Left renal cortex interstitium (tissue), 4 donors: ENCODE measurements around the gene MOSPD2. TPM values are rescaled to one million over a fixed set of nuclear protein-coding genes. Genes with fewer than 3 reads are reported as not detected.

ENCODE experiments used
- DNase-seq, 4 donors: peaks; one replicate each; pipeline ENCODE4 v3.0.0-alpha.2; 2013; ENCODE audit warnings: low read depth in 4 of 4, low spot score in 2 of 4, missing footprints in 1 of 4
- polyA plus RNA-seq, 4 donors: library from polyadenylated mRNA; unstranded; fragments of 120-200 nt; gene quantifications; one replicate each; pipeline ENCODE4 v1.2.1, GENCODE V29; 2013; ENCODE audit not compliant: insufficient read length in 4 of 4

The MOSPD2 gene
- polyA plus RNA-seq, 4 donors, result 17.1 to 23.8 (median 20.2) TPM

DNA sequence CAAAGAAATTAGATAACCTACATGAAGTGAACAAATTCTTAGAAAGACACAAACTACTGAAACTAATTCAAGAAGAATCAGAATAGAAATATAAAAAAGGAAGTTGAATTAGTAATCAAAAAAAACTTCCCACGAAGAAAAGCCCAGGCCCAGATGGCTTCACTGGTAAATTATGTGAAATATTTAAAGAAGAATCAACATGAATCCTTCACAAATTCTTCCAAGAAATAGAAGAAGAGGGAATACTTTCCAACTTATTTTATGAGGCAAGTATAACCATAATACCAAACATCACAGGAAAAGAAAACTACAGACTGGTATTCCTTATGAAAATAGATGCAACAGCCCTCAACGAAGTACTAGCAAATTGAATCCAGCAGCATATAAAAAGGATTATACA is 30.7 kb downstream of the MOSPD2 start:
- DNase-seq, result no peak

DNA sequence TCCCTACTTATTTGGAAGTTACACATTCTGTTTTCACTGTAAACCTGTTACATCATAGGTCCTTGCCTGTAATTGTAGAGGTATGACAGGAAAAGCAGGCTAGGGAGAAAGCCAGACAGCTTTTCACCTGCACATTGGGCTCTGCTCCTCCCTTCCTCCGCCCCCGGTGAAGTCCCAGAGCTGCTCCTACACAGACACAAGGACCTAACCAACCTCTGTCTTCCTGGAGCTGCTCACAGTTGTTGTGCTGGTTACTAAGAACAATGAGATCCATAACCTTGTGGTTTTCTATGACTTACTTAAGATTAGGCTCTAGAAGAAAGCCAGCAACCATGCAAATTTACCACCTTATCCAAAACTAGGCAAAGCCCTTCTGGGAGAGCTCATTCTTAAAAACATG is 40.0 kb downstream of the MOSPD2 start:
- DNase-seq, result no peak

DNA sequence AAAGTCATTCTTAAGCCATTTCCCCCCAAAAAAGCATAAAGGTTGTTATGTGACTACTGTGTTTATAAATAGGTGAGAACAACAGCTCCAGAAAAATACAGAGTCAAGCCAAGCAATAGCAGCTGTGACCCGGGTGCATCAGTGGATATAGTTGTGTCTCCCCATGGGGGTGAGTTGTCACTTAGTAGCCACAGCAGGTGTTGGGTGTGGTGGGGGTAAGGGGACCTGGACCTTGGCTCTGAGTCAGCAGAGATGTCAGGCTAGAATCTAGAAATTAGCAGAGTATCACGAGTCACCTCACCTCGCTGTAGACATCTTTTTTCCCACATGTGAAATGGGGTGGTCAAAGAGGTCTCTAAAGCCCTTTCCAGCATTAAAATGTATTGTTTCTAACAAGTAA is 42.4 kb downstream of the MOSPD2 start:
- DNase-seq, result no peak

DNA sequence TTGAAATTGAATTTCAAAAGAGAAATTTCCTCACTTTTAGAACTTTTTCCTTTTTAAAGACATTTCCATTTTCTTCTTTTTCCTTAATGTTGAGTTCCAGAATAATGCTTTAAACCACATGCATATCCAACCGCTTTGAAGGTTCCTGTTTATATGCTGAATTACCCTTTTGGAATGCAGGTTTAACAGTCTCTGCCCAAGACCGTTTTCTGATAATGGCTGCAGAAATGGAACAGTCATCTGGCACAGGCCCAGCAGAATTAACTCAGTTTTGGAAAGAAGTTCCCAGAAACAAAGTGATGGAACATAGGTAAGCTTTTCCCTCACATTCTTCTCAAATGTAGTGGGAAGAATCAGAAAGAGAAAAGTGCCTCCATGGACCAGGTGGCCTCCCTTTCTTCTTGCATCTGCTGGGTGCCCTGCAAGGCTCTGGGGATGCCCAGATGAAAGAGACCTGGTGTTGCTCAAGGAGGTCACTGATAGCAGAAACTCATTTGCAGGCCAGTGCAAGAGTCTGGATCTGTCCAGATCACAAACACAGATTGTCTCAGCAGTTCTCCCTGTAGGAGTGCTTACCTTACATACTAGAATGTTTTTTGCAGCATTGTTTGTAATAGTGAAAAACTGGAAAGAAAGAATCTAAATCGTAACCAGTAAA is 42.9 kb downstream of the MOSPD2 start:
- DNase-seq, result no peak

DNA sequence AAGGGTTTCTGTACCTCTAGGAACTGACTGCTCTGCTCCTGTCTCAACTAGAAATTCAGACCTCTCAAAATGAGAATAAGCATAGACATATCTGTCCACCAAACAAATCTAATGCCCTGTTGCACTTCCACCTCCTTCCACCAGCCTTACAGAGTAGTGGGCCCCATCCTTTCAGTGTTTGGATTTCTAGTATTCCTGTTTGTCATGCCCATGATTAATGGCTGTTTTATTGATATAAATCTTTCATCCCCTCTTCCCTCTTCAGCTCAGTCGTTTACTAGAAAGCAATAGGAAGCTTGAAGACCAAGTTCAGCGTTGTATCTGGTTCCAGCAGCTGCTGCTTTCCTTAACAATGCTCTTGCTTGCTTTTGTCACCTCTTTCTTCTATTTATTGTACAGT is 46.2 kb downstream of the MOSPD2 start:
- DNase-seq, result no peak

DNA sequence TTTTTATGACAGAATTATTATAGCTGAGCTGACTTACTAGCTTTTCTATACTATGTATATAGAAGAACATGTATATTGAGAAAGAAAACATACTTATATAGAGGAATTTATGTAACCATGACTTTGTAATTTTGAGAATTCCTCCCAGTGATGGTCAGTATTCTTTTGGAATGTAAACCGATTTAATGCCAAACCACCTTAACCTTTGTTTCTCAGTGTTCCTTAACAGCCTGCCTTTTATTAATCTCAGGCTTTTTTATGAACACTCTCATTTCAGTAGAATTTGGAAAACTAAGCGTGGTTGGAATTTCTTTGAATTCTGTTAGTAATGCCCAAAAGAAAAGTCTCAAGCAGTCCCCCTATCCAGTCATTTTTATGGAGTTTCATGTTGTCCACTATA is 47.0 kb downstream of the MOSPD2 start:
- no peak for DNase-seq

DNA sequence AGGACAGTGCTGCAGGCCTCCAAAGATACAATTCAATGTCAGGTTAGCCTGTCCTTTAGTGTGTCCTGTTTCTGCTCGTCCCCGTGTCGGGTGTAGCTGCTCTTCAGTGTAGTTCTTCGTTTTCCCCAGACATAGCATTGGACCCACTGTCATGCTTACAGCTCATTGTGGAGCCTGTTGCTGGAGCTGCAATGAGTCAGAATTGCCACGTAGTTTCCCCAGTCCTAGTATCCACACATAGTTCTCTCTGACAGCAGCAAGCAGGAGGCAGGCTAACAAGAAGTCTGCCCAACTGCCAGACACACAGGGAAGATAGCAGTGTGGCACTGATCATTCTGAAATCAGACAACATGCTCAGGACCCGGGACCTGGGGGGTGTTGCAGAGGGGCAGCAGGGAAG is 49.2 kb downstream of the MOSPD2 start:
- no peak for DNase-seq

DNA sequence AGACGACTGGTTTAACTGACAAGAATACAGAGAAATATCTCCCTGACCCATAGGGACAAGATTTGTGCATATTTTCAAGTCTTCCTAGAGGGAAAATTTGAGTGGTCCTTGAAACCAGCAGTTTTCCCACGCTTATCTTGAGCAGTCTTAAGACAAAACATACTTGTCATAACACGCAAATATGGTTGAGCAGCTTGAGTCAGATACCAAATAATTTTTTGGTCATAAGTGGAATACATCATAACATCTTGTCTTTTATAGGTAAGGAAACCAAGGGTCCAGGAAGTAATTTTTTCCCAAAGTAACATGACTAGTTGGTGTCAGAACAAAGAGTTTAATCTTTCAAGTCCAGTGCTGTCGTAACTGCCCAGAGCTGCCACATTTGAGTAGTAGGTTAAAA is 50.5 kb downstream of the MOSPD2 start:
- no peak for DNase-seq

DNA sequence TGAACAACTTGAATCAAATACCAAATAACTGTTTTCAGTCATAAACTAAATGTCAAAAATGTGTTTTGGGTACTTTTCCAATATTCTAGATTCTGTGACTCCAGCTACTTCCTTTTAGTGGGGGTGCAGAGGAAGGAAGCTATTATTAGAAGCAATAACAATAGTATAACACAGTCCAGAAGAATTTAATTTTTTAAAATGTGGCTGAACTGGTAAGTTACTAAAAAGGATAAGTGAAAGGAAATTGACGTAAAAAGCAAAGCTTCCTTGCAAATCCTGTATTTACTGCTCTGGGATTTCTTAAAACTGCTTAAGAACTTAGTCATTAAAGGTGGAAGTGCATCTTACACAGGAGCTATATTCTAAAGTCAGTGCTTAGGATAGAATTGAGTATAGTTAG is 53.2 kb downstream of the MOSPD2 start:
- DNase-seq, result no peak

DNA sequence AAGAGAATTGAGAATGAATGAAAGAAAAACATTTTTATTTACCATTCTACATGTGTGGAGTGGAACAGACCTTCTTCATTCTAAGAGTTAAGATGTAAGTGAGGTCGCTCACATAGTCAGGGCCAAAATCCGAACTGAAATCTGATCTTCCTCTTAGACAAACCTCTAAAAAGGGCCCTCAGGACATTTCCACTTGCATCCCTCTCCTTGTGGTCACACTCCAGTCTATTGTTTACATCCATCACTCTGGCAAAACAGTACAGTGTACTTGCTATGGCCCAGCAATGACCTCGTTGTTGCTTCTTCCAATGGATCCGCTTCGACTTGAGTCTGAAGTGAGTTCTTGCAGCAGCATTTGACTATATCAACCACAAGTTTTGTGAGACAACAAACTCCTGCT is 54.2 kb downstream of the MOSPD2 start:
- DNase-seq, result no peak

DNA sequence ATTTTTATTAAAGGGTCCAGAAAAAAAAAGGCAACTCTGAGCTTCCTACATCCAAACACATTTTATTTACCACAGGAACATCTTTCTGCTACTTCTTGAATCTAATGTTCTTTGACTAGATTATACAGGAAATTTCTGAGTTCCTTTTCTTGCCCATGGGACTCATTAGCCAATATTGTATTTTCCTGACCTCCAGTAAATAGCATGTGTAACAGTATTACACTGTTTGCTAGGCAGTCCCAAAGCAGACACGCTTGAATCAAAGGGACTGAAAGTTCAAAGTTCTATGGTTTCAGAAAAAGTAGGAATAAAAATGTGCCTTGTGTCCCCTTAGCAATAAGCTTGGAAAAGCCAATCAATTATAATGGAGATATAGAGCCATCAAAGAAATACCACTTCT is 57.4 kb downstream of the MOSPD2 start:
- no peak for DNase-seq

DNA sequence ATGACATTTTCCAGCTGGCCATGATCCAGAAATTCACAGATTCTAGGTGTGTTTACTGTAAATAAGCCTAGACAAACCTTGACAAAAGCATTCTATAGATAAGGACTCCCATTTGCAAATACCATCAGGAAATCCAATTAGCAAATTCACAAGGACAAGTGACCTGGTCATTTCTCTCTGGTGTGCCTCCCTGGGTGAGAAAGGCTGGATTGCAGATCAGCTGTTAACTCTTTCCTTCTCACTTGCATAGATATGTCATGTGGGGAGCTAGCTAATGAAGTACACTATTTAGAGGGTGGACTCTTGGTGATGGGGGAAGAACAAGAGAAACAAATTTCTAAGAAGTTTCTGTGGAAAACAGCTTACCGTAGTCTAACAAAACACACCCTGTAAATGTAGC is 58.9 kb downstream of the MOSPD2 start:
- DNase-seq, result no peak

DNA sequence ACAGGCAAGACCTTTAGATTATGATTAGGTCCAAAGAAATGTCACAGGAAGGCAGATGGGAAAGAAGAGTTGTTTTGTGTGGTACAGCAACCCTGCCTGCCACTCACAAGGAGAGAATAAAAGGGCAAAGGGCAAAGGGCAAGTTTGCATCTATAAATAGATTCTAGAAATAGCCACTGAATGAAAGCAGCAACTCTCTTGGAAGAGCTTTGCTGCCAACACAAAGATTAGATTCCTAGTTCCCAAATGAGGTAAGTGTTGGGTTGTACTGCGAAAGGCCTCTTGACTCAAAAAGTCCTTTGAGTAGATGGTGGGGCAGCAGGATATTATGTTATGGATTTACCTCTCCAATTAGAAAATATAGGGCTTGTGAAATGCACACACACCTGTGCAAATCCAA is 61.2 kb downstream of the MOSPD2 start:
- DNase-seq, result no peak

DNA sequence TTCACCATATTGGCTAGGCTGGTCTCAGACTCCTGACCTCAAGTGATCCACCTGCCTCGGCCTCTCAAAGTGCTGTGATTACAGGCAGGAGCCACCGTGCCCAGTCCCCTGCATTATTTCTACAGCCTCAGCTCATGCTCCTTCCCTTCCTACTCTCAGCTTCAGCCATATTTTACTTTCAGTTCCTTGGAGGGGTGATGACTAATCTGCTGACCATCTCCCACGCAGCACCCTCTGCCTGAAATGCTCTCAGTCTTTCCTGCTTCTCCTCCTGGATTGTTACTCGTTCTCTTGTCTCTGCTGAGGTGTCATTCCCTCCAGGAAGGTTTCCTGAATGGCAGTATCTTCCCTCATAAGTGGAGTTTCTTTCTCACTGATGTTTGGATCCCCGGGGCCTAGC is 63.3 kb downstream of the MOSPD2 start:
- no peak for DNase-seq

DNA sequence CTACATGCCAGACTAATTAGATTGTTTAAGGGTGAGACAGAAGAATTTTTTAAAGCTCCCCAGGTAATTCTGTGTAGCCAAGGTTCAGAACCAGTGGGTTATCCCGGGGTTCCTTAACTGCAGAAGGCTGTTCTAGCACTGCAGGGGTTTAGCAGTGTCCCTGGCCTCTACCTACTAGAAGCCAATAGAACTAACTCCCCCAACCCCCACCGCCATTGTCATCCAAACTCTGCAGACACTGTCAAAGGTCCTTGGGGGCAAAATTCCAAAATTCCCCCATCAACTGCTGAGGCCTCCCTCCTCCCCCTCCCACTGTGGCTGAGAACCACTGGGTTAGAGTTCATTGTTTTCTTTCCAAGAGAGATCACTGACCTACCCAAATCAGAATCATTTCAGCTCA is 66.4 kb downstream of the MOSPD2 start:
- DNase-seq, result no peak

DNA sequence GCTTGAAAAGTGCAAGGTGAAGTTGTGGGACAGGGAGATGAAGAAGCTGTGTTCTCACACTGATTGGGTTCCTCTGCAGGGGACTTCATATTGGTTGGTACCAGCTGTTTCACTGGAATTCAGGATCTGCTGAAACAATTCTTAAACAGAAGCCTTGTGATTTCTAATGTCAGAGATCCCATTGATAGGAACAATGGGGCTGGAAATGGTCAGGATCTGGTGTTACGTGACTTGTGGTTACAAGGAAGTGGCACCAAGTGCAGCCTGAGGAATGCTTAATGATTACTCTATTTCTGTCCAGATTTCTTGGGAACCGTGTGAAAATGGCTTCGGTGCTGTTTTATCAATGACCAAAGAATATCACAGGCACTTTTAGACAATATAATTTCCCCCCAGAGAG is 68.1 kb downstream of the MOSPD2 start:
- DNase-seq, result no peak

DNA sequence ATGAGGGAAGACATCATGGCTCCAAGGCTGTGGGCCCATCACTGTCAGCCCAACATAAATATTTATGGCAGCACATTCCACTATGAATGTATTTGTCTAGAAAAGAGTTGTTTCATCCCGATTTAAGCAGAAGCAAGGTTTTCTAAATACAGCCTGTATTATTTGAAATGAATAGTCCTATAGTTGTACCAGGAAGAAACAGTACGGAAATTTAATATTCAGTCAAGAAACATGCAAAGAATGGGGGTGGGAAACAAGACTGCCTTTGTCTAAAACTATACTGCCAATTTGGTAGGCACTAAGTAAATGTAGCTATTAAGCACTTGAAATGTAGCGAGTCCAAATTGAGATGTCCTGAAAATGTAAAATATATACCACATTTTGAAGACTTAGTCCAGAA is 69.1 kb downstream of the MOSPD2 start:
- DNase-seq, result no peak

DNA sequence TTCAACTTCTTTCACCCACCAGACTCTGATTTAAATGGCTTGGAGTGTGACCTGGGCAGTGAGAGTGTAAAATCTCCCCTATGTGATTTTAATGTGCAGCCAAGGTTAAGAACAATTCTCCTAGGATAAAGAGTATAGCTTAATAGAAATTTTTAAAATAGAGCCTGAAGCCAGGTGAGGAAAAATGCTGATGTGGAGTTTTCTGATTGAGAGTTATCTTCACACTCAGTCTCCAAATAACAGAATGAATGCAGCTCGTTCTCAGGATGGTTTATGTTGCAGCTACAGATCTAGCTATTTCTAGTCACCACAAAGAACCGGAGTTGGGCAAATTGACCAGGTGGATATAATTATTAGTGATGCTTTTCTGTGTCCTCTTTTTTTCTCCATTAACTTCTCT is 70.7 kb downstream of the MOSPD2 start:
- no peak for DNase-seq

DNA sequence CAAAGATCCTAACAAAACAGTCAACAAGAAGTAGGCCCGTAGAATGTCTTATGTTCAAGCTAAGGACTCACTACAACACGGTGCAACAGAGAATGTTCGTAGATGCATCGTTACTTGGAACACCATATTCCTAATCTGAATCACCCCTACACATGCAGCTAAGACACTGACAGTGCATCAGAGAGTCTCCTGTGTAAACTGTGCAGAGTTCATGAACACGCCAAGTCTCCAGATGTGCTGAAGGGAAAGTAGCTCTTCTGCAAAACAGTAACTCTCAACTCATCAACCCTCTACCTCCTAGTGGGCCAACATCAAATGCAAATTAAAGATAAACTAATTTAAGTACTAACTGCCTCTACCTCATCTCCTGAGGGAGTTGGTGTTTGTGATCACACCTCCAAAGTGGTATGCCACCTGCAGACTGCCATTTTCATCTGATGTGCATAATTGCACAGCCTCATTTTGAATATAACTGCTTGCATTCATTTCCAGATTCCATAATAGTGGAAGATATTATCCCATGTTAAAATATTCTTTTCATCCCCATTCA is 73.5 kb downstream of the MOSPD2 start:
- DNase-seq, result no peak

DNA sequence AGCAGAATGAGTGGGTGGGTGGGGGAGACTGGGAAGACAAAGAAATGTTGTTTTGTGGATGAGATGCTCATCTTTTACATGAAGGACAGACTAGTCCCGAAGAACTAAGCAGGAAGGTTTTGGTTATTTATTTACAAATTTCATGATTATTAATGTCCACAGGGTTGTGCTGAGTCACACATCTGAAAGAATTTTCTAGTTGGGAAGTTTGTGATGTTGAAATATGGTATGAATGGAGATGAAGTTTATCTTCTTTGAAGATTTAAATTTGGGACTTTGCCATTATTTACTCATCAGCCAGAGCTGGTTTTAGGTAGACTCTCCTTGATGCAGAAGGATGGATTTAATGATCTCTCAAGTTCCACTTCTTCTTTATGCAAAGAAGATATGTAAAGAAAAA is 75.5 kb downstream of the MOSPD2 start:
- no peak for DNase-seq

DNA sequence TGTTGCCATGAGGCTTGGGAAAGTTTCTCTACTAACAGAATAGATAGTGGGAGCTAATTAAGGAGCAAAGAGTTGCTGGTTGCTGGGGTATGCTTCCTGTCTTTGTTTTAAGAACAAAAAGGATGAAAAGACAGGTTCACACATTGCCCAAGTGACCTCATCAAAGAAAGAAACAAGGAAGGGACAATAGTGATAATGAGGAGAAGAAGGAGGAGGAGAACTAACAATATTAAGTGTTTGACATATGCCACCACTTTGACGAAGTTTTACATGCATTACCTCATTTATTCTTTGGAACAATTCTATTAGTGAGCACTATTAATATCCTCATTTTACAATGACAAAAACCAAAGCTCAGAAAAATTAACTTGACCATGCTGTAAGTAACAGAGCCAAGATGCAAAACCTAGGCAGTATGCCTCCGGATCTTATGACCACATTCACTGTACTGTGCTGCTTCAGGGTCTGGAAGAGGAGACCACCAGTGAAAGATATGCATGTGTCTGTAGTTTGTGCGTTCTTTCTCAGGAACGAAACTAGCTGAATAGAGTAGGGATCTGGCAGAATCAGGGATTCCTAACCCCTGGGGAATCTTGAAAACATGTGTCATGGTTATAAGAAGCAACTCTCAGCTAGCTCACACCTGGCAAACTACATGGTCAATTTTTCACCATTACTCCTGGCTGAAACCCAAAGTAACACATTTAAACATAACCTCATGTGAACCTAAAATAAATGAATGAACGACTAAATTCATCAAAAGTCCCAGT is 83.8 kb downstream of the MOSPD2 start:
- no peak for DNase-seq
